Suppressor macrophage treated with lipopolysaccharide for 4 hours (primary cell): Measurements from ENCODE around the gene SPAG9.
"Not testable (repeated sequence)": the region's sequence is repeated elsewhere in the genome, so short reads cannot be mapped to it uniquely, and the experiment has no call there.

ENCODE experiments used
- DNase-seq: peaks from one replicate; pipeline ENCODE4 v3.0.0-alpha.2; 2020

The SPAG9 gene

DNA sequence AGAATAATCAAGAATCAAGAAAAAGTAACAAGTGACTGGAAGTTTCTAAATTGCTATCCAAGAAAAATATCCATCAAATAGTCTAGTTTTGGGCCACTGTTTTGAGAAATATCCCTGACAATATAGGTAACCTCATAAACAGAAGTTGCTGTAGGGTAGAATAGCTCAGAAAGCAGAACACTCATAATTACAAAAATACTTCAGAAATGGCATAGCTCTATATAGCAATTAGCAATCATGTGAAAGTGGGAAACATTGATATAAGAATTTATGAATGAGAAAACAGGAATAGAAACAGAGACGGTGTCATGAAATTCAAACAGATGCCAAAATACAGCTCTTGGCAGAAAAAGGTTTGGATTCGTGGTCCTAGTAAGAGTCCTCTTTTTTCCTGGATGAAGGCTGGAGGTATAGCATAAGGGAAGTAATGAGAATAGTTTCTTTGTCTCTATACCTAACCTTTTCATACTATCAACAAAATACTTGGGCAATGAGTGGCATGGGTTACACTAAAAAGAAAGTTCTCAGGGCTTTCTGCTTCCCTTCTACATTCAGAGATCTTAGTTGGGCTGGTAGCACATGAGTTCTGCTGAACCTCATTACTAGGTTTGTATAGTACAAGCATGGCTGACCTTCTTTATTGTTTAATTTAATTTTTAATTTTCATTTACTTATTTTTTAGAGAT, 33.5 kb downstream of the SPAG9 start:
- peak; percentile 31 for DNase-seq

DNA sequence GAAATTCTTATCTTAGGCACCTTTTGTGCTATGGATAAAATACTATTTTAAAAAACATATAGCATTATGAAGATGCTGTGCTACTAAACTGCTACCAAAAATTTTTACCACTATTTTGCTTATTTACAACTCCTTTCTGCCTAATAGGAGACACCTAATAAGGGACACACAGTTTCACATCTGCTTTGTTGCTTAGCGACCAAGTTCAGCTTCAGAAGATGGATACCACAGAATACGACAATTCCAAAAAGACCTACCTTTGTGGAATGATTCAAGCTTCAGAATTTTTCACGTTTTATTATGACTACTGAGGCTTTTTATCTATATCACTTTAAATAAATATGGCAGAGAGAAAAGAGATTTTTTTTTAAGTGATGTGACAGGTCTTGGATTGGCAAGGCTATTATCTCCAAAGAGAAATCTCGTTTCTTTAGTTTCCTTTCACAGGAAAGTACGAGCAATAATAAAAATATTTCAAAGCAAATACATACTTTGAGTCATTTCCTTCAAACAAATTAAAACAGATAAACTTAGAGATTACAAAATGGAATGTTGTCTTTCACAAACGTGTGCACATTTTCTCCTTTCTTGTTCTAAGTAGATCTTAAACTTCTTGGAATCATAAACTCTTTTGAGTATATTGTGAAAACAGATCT, 35.4 kb downstream of the SPAG9 start:
- no peak for DNase-seq

DNA sequence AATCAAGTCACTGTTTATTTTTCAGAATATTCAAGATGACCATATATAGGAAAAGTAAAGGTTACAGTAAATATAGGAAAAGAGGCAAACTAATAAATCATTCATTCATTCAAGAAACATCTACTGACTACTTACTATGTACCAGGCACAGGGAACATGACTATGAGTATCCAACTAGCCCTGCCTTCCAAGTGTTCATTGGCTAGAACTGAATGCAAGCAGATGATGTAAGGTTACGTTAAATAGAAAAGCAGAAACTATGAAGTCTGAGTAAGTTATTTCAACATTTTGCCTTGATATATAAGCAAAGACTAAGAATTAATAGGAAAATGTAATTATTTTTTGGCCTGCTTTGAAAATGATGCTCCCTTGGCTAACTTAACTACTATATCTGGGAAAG, 36.7 kb downstream of the SPAG9 start:
- peak; percentile 44 for DNase-seq

DNA sequence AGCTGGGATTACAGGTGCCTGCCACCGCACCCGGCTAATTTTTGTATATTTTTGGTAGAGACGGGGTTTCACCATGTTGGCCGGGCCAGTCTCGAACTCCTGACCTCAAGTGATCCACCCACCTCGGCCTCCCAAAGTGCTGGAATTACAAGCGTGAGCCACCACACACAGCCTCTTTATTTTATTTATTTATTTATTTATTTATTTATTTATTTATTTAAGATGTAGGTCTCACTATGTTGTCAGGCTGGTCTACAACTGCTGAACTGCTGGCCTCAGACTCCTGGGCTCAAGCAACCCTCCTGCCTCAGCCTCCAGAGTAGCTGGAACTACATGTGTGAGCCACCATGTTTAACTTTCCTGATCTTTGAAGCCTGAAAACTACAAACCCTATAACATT, 37.3 kb downstream of the SPAG9 start:
- not testable (repeated sequence) for DNase-seq

DNA sequence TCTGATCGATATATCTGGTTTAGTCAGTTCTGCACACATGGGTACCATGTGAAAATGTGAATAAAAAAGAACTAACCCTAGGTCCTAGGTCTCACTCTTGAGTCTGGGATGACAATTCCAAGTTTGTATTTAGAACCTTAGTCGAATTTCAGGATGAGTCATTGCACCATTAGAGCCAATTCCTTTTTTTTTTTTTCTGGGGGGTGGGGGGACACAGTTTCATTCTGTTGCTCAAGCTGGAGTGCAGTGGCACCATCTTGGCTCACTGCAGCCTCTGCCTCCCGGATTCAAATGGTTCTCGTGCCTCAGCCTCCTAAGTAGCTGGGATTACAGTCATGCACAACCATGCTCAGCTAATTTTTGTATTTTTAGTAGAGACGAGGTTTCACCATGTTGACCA, 41.6 kb downstream of the SPAG9 start:
- DNase-seq: peak; percentile 49

DNA sequence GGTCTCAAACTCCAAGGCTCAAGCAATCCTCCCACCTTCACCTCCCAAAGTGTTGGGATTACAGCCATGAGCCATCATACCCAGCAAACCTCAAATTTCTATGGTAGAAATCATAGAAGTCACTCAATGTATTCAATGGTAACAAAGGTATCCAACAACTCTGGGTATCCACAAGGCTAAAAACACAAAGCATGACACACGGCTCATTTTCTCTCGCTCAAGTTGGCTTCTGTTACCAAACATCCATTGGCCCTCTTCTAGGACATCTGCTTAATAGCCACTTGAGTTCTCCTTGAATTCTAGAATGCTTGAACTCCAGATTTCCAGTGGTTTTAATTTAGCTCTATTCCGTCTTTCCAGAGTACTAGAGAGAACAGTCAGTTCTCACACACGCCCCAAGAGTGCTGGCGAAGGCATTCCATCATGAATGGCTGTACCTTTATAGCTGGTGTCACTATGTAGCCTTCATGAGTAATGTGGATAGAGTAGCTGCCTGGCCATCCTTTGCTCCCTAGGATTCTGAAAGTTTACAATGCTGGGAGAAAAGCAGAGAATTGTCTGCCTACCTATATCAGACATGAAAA, 42.6 kb downstream of the SPAG9 start:
- DNase-seq: no peak

DNA sequence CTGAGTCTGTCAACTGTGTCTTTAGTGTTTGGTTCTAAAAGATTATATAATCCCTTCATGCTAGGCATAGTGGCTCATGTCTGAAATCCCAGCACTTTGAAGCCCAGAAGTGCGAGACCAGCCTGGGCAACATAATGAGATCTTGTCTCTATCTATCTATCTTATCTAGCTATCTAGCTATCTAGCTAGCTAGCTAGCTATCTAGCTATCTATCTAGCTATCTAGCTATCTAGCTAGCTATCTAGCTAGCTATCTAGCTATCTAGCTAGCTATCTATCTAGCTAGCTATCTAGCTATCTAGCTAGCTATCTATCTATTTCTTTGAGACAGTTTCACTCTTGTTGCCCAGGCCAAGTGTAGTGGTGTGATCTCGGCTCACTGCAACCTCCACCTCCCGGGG, 43.8 kb downstream of the SPAG9 start:
- DNase-seq: no peak

DNA sequence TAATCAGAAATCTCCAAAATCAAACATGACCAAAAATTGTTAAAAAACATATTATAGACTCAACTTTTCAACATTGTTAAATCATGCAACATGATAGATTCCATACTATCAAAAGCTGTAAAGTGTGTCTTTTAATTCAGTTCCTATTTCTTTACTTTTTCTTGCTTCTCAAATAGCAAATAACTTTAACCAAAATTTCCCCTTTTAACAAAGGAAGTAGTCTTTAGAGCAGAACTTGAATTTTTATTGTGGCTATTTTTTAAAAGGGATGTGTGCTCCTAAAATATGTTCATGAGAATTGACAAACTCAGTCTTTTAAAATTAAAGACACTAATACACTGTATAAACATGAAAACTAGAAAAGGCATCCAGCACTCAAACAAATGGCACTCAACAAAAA, 49.1 kb downstream of the SPAG9 start:
- no peak for DNase-seq

DNA sequence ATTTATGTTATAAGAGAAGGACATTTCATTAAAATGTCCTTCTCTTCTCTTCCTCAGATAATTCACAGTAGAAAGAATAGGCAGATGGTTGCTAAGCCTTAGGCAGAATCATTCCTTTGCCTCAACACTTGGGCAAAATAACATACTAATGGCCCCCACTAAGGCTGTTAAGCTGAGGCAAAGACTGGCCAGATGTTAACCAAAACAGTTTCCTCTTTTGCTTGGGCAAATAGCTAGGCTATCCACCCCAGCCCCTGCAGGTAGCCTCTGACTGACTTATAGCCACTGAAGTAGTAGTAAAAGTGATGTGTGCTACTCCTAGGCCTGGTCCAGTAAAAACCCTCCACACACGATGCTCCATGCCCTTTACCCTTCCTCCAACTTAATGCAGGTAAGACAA, 55.2 kb downstream of the SPAG9 start:
- DNase-seq: no peak

DNA sequence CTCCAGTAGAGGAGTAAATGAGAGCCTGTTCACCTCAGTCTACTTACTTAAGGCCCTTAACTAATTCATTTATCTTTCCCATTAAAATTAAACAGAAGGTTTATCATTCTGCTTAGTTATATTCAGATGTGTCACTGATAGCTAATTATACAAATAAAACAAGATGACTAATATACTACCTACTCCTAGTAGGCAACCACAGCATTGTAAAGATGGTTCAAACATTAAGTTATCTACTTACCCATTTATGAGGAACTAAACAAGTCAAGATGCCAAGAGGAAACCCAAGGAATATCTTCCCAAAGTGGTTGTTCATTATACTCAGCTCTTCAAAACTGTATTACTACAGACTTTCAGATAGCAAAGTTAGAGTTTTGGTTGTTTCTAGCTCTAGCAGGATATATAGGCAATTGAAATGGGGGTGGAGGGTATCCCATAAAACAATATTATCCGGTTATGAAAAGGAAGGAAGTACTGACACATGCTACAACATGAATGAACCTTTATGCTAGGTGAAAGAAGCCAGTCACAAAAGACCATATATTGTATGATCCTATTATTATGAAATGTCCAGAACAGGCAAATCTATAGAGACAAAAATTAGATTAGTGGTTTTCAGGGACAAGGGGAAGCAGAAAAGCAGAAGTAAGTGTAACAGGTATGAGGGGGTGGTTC, 56.5 kb downstream of the SPAG9 start:
- DNase-seq: no peak

DNA sequence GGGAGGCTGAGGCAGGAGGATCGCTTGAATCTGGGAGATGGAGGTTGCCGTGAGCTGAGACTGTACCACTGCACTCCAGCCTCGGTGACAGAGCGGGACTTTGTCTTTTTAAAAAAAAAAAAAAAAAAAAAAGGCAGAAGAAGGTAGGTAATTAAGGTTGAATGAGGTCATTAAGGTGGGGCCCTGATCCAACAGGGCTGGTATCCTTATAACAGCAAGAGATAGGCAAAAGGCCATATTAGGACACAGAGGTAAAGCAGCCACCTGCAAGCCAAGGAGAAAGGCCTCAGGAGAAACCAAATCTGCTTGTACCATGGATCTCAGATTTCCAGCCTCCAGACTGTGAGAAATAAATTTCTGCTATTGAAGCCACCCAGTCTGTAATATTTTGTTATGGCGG, 60.3 kb downstream of the SPAG9 start:
- DNase-seq: no peak

DNA sequence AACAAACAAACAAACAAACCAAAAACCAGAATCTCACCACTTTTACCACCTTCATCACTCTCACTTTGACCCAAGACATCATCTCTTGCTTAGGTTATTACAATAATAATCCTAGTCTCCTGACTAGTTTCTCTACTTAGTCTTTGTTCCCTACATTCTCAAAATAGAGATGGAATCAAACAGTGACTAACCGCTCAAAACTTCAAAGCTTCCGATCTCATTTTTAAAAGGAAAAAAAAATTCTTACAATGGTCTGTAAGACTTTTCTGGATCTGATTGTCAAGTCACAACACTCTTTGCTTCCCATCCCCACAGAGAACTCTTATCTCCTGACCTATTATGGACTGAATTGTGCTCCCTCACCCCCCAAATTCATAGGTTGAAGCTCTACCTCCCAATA, 60.9 kb downstream of the SPAG9 start:
- no peak for DNase-seq

DNA sequence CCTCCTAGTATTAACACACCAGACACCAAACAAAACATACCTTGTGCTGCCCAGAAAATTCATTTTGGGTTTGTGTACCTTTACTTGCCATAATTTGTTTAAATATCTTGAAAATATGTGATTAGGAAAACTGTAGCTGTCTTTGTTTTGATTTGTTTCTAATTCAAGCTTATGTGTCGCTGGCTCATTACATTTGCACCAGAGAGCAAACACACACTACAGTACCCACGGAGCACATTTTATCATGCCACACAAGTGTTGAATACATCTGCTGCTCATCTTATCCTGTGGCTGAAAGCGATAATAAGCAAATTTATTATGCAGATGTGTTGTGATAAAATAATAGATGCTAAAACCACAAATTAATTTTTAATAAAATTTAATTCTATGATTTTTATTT, 63.1 kb downstream of the SPAG9 start:
- DNase-seq: no peak

DNA sequence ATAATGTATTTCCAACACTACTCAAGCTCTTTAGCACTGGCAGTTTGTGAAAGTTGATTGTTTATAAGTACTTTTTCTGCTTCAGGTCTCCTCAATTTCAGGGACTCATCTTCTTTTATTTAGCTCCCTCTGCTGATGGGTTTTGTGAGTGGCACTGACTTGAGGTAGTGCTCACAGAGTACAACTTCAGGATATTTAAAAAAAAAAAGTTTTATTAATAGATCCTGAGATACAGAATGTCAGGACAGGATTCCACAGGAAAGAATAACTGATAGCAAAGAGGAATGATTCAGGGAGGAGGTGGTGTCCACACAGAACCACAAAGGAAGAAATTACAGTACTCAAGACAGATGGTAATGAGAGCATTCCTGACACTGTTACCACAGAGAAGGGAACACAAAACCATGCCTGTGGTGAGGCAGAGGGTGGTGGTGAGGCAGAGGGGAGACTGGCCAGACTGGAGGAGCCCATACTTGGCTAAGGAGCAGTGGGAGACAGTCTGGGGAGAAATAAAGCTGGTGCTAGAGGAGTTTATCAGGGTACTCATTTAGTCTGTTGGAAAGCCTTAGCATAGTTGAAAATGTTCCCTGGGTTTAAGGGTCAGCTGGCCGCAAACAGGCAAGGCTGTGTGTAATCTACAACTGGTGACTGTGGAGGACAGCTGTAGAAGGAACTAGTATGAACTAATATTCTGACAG, 63.7 kb downstream of the SPAG9 start:
- peak; percentile 19 for DNase-seq

DNA sequence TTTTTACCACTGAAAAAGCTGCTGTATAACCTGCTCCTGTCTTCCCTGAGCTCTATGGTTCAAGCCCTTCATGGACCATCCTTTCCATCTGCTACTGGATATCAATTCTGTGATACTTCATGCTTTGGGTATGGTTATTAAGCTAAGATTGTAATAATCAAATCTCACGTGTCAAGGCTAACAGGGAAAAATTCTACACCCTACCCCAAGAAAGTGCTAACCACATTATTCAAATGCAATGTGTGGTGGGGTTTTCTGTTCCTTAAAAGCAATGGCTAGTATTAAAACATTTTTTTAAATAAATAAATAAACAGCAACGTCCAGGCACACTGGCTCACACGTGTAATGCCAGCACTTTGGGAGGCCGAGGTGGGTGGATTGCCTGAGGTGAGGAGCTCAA, 65.9 kb downstream of the SPAG9 start:
- no peak for DNase-seq

DNA sequence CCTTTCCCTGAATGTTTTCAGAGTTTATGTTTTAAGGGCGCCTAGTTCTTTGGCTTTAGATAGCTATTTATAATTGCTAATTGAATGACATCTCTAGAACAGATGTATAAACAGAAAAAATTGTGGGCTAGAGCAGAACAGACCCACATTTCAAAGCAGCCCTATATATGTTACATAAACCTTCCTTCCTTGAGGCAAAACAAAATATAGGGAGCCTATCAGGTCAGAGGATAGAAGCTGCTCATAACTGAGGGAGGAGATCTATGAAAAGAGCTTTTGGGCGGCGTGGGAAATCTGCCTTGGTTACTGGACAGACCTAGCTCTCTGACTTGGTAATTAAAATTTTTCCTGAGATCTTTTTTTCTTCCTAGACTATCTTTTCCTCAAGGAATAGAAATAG, 68.4 kb downstream of the SPAG9 start:
- DNase-seq: no peak

DNA sequence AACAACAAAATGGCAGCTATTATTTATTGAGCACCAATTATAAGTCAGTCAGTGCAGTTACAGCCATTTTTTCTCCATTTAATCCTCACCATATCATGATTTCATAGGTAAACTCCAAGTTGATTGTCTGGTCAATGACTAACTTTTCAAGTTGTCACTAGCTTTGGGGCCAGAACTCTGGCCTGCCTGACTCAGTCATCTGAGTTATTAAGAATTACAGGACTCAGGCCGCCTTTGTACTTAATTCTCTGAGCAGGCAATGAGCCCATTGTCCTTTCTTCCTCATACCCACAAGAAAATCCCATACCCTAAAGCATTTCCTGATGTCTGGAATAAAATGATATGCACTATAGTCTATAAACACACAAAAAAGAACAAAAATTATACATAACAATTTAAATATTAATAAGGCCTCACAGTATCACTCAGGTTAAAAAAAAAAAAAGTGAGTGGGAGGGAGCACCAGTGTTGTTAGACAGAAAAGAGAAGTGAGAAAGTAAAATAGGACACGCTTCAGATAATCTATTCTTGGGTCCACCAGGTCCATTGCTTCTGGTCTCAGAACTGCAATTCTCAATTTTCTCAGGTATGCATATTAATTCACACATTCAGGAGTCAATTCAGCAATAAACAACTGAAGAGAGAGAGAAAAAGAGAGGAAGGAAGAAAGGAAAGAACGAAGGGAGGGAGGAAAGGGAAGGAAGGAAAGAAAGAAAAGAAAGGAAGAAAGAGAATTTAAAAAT, 70.2 kb downstream of the SPAG9 start:
- no peak for DNase-seq

DNA sequence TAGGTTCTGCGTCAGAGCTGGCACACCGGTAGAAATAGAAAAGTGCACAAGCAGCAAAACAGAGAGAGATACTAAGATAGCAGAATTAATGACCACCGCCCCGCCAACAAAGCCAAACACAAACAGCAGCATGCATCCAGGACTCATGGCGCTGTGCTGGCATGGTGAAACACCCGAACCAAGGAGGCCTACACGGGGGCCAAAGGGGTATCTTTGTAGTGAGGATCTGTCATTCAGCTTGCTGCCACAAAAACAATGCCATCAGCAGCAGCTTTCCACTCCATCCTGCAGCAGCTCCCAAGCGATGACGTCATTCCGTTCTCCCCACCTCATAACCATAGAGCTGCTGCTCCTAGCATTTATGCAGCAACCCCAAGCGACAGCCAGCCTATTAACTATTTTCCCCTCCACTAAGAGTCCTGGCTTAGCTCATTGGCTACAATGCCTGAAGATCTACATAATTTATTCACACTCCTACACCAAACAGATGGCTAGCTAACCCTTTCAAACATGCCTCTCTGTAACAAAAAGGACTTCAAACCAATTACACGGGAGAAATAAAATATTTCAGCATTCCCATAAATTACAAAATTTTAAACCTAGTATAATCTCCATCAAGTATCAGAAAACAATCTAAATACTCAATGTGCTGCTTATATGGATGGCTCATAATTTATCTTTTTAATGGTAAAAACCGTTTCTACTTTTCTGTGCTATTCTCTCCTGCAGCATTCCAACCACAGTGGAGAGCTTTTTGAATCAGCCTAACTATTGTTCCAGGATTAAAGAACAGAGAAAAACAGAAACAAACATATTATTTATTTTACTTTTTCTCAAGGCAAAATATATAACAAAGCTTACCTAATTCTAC, 73.9 kb downstream of the SPAG9 start:
- DNase-seq: no peak

DNA sequence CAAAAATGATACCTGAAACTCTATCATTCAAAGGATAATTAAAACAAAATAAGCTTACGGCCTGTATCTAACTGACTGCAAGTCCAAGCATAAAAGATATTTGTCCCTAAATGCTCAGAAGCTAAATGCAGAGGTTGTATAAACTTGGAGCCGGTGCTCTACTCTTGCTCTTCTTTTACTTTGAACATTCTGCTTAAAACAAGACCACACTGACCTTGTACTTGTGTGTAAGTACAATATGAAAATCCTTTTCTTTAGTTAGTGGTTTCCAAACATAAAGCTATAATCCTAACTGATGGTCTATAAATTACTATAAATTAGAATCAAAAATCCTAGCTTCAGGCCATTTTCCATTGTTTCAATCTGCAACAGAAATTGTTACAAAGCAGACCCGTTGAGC, 74.6 kb downstream of the SPAG9 start:
- no peak for DNase-seq

DNA sequence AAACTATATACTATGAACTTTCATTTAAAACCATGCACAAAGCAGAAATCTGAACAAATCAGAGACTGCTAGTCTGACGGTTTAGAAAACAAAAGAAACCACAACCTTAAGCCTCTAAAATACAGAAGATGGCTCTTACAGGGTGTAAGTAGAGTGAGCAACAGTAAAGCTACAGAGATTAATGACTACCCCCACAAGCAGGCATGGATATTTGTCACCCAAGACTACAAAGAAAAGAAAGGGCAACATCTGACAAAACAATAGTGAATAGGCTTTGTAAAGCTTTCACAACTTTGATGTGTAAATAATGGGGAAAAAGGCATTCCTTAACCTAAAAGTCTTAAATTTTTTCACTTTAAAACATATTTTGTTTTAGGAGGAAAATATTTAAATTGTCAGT, 75.0 kb downstream of the SPAG9 start:
- no peak for DNase-seq

DNA sequence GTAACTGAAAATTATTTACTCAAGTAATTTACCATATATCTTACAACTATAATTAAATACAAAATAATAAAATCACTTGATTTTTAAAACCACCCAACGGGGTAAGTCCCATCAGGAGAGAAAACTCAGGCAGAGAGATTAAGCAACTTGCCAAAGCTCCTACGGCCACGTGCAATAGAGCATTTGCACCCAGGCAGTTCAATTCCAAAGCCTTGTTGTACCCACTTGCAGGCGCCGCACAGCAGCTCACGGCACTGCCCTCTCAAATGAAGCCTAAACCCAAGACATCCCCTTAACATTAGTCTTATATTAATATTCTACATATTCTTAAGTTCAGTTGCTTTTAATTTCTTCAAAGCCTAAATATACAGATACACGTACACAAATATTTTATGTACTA, 75.7 kb downstream of the SPAG9 start:
- no peak for DNase-seq

DNA sequence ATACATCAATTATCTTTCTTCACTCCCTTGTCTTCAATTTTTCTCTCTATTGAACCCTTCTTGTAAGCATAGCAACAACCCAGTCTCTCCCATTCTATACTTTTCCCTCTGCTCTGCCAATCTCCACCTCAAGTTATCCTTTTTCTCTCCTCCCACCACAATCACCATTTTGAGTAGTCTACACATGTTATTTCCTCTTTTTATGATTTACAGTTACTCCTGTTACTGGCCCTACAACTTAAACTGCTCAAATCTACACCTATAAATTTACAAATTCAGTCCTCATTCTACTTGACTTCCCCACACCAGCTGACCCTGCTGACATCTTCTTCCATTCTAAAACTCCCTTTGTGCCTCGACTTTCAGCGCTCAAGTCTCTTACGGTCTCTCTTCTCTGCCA, 84.6 kb downstream of the SPAG9 start:
- no peak for DNase-seq
